ENCODE measurements around the gene POLR2E.

POLR2E gene

DNA sequence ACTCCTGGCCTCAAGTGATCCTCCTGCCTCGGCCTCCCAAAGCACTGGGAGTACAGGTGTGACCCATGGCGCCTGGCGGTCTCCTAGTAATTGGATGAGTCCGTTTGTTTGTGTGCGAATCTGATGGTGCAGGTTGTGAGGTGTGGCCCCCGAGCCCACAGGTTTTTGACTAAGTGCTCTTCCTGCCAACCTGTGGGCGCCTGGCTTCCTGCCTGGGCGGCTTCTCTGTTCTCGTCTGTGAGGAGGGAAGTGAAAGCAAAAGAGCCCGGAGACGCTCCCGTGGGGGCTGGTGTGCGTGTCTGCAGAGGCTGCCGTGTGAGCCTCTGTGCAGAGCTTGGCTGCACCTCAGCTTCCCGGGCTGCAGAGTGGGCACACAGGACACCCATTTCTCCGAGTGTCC is 18.2 kb downstream of the POLR2E start:
- no peak overlapping the region for H3K4me3 ChIP-seq (replicated peaks; ENCODE audit: low read depth, low read length)
- DNase-seq (ENCODE audit: extremely low read depth, low read depth): no peak
- TF ChIP-seq, protein P1, sequence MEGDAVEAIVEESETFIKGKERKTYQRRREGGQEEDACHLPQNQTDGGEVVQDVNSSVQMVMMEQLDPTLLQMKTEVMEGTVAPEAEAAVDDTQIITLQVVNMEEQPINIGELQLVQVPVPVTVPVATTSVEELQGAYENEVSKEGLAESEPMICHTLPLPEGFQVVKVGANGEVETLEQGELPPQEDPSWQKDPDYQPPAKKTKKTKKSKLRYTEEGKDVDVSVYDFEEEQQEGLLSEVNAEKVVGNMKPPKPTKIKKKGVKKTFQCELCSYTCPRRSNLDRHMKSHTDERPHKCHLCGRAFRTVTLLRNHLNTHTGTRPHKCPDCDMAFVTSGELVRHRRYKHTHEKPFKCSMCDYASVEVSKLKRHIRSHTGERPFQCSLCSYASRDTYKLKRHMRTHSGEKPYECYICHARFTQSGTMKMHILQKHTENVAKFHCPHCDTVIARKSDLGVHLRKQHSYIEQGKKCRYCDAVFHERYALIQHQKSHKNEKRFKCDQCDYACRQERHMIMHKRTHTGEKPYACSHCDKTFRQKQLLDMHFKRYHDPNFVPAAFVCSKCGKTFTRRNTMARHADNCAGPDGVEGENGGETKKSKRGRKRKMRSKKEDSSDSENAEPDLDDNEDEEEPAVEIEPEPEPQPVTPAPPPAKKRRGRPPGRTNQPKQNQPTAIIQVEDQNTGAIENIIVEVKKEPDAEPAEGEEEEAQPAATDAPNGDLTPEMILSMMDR (IDR thresholded peaks at IDR 0.05; ENCODE audit: low read depth, low read length, missing control alignments): no peak

GRCh38 chr19:1076046-1076386 is 19.2 kb downstream of the POLR2E start:
- no peak overlapping the region for H3K4me3 ChIP-seq (replicated peaks; ENCODE audit: low read depth, low read length)
- TF ChIP-seq, protein P1 (IDR thresholded peaks at IDR 0.05; ENCODE audit: low read depth, low read length, missing control alignments): no peak
- no peak for DNase-seq (ENCODE audit: extremely low read depth, low read depth)

- H3K4me3 ChIP-seq (replicated peaks; ENCODE audit: low read depth, low read length): no peak overlapping the region
- TF ChIP-seq, protein P1 (IDR thresholded peaks at IDR 0.05; ENCODE audit: low read depth, low read length, missing control alignments): no peak
- no peak for DNase-seq (ENCODE audit: extremely low read depth, low read depth)
Observed at GRCh38 chr19:1074544-1075283, 20.5 kb downstream of the POLR2E start.

DNA sequence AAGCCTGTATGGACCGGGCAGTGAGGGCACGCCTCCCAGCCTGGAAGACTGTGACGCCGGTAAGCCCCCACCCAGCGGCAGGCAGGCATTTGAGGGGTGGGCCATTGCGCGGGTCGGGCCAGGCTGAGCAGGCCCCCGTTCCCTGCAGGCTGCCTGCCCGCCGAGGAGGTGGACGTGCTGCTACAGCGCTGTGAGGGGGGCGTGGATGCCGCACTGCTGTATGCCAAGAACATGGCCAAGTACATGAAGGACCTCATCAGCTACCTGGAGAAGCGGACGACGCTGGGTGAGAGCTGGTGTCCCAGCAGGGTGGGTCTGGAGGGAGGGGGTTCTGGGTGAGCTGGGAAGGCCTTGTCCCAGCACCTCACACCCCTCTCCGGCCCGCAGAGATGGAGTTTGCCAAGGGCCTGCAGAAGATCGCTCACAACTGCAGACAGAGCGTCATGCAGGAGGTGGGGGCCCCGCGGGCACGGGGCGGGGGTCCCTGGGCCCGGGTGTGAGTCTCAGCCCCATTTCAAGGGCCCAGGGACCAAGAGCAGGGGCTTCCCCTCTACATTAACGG is 21.1 kb downstream of the POLR2E start:
- TF ChIP-seq, protein P1 (IDR thresholded peaks at IDR 0.05; ENCODE audit: low read depth, low read length, missing control alignments): no peak
- H3K4me3 ChIP-seq (replicated peaks; ENCODE audit: low read depth, low read length): no peak overlapping the region
- no peak for DNase-seq (ENCODE audit: extremely low read depth, low read depth)

DNA sequence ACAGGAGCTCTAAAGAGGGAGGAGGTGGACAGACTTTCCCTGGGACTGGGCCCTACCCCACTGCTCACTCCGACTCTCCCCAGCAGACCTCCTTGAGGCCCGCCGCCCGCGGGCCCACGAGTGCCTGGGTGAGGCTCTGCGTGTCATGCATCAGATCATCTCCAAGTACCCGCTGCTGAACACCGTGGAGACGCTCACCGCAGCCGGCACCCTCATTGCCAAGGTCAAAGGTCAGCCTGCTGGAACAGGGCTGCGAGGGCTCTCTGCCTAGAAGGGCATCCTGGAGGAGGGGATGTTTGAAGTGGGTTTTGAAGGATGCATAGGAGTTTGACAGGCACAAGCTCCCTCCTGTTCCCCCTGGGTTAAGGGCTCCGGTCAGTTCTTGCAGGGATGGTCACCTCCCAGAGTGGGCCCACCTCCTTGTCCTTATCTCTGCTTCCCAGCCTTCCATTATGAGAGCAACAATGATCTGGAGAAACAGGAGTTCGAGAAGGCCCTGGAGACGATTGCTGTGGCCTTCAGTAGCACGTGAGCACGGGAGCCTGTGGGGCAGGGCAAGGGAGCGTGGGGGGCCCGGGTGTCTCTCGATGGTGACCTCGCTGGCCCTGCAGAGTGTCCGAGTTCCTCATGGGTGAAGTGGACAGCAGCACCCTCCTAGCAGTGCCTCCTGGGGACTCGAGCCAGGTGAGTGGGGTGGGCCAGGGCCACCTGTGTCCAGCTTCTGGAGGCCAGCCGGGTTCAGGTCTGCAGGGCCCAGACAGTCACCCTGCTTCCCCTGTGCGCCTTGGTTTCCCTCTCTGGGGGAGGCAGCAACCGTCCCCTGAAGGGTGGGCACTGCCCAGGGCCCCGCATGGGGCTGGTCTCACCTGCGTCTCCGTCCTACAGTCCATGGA is 21.9 kb downstream of the POLR2E start:
- no peak overlapping the region for H3K4me3 ChIP-seq (replicated peaks; ENCODE audit: low read depth, low read length)
- DNase-seq (ENCODE audit: extremely low read depth, low read depth): no peak
- TF ChIP-seq, protein P1 (IDR thresholded peaks at IDR 0.05; ENCODE audit: low read depth, low read length, missing control alignments): no peak

DNA sequence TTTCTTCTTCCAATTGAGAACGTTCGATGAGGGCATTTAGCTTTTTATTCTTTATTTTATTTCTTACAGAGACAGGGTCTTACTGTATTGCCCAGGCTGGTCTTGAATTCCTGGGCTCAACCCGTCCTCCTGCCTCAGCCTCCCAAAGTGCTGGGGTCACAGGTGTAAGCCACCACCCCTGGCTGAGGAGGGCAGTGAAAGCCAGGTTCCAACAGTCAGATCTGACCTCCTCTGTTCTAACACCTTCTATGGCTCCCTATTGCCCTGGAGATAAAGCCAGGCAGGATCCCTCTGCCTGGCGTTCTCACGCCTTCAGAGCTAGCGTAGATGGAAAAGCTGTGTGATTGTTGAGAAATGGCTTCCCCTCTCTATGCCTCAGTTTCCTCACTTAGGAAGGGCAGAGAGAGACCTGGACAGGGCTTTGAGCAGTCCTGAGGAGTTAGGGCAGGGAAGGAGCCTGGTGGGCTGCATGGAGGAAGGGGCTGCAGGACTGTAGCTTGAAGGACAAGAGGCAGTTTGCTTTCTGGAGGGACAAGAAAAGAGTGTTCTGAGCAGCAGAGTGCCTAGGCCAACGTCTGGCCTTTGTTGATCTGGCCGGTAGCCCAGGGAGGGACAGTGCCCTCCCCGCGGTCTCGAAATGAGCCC is 22.7 kb downstream of the POLR2E start:
- no peak overlapping the region for H3K4me3 ChIP-seq (replicated peaks; ENCODE audit: low read depth, low read length)
- DNase-seq (ENCODE audit: extremely low read depth, low read depth): no peak
- TF ChIP-seq, protein P1 (IDR thresholded peaks at IDR 0.05; ENCODE audit: low read depth, low read length, missing control alignments): no peak
